GM19452 (cell line): ENCODE results near the gene CPNE2.

Experiments used
- ATAC-seq: cut with Tn5 transposase; IDR thresholded peaks from one replicate; pipeline ENCODE4 v1.9.1; 2021; ENCODE audit not compliant: unreplicated experiment

CPNE2 gene

DNA sequence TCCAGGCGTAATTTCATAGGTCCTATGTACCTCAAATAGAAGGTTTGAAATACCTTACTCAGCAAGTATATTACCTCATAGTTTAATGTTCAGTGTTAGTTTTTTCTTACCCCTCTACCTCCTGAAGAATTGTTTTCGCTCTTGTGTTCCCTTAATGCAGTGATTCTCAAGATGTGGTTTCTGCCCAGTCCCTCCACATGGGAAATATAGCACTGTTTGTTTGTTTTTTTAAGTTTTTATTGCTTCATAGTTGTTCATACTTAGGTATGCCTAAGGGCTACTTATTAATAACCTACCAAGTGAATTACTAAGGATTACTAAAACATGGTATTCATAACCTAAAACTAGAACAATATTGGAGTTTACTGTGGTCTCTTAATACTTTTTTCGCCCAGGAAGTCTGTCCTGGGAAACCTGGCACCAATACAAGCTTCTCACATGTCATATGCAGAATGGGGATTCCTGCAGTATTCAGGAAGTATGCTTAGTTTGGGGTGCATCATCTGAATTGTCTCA is 98.7 kb downstream of the CPNE2 start:
- no peak for ATAC-seq

DNA sequence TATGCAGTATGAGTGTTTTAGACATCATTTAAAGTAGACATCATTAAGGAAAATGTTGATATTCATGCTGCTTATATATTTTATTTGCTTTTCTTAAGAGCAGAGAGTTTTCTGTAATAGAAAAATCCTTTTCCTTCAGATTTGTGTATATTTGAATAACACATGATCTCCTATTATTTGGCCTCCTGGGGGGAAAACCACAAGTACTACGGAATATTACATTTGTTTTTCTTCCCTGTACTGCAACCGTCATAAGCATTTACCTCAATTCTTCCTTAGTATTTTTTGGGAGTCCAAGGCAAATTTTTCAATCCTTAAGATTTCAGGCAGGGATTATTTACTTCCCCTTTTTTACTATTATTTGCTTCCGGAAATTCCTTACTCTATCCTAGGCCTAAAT is 99.8 kb downstream of the CPNE2 start:
- no peak for ATAC-seq

DNA sequence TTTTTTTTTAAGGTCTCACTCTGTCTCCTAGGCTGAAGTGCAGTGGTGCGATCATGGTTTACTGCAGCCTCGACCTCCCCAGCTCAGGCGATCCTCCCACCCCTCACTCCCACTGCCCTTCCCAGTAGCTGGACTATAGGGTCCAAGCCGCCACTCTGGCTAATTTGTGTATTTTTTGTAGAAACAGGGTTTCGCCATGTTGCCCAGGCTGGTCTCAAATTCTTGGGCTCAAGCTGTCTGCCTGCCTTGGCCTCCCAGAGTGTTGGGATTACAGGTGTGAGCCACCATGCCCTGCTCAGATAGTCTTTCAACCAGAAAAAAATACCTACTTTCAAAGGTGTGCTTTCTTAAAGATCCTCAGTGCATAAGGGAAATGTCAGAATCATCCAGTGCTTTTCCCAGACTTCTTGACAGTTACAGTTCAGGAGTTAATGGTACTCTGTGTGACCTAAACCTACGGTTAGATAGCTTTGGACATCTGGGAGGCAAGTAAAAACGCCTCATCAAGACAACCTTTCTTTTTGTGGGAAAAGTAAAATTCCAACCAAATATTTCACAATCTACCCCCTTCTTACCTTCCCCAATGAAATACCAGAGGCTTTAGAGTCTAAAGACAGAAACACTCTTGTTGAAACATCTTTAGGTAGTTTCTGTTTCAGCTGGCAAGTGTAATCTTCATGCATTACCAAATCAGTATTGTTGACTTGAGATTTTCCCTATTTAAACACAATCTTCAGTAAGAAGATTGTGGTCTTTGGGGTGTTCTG is 100.5 kb downstream of the CPNE2 start:
- no peak for ATAC-seq

DNA sequence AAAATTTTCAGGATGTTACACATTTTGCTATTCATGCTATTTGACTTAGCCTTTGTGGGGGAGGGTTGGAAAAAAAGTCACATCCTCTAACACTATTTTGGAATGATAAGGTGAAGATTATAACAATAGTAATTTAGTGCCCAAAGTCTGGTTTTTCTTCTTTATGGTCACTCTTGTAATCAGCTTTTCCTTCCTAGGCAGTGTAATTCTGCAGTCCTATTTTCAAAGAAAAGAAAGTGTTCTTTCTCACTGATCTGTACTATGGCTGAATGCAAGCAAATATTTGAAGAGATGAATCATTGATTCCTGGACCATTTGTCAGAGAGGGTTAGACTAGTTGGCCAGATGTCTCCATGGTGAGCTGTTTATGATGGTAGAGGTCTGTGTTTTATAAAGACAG is 102.1 kb downstream of the CPNE2 start:
- ATAC-seq, result no peak

DNA sequence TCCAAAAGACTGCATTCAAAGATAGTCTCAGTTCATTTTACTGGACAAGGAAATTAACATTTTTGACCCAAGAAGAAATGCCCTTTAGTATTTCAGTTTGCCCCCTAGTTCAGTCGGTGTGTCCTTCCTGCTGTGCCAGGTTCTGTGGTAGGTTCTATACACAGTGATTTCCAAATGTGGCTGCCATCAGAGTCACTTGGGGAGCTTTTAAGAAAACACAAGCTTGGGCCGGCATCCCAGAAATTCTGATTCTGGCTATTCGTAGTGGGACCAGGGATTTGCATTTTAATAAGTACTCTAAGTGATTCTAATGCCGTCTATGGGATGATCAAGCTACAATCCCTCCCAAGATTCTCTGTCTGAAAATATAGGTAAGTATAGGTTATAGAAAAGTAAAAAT is 103.9 kb downstream of the CPNE2 start:
- no peak for ATAC-seq

DNA sequence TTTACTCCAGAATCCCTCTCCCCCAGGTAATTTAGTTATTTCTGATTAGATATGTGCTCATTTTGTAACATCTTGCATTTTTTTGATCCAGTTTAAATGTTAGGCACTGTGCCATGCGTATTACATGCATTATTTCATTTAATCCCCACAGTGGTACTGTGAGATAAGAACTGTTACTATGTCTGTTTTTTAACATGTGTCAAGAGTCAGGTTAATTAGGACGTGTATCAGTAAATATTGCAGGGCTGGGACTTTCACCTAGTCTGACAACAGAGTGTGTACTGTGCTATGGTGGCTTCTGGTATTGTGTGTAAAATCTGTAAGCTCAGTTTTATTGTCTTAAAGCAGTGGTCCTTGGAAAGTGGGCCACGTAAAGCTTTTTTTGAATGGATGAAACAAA is 104.4 kb downstream of the CPNE2 start:
- no peak for ATAC-seq
